ENCODE data around the gene DDX5.

DNA sequence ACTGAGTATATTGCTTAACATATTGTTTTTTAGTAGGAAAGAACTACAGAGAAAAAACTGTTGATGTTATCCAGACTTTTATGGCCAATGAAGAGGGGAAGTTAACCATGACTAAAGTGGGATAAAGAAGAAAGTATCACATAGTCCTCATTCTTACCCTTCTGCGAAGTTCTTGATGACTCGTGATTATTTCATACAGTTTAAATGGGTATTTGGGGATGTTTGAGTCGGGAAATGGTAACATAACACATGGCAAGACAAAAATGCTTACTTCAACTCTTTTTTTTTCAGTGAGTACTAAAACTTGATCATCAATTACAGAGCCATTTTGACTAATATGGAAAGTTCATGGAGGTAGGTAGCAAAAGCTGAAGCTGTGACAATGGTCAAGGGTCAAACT, 14.1 kb downstream of the DDX5 start:
- TF ChIP-seq, protein P1, sequence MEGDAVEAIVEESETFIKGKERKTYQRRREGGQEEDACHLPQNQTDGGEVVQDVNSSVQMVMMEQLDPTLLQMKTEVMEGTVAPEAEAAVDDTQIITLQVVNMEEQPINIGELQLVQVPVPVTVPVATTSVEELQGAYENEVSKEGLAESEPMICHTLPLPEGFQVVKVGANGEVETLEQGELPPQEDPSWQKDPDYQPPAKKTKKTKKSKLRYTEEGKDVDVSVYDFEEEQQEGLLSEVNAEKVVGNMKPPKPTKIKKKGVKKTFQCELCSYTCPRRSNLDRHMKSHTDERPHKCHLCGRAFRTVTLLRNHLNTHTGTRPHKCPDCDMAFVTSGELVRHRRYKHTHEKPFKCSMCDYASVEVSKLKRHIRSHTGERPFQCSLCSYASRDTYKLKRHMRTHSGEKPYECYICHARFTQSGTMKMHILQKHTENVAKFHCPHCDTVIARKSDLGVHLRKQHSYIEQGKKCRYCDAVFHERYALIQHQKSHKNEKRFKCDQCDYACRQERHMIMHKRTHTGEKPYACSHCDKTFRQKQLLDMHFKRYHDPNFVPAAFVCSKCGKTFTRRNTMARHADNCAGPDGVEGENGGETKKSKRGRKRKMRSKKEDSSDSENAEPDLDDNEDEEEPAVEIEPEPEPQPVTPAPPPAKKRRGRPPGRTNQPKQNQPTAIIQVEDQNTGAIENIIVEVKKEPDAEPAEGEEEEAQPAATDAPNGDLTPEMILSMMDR (IDR thresholded peaks at IDR 0.05) = no peak
- no peak for TF ChIP-seq POLR2A (IDR thresholded peaks at IDR 0.05)

Data from ovary (tissue), 3 donors.